Measurements from ENCODE around the gene U2AF1L4. TPM values are rescaled to one million over a fixed set of nuclear protein-coding genes. Genes with fewer than 3 reads are reported as not detected.
"Not testable (repeated sequence)": the region's sequence is repeated elsewhere in the genome, so short reads cannot be mapped to it uniquely, and the experiment has no call there.

Gene U2AF1L4
- total RNA-seq, 1 donor from 2014 or later = 6.6 TPM

DNA sequence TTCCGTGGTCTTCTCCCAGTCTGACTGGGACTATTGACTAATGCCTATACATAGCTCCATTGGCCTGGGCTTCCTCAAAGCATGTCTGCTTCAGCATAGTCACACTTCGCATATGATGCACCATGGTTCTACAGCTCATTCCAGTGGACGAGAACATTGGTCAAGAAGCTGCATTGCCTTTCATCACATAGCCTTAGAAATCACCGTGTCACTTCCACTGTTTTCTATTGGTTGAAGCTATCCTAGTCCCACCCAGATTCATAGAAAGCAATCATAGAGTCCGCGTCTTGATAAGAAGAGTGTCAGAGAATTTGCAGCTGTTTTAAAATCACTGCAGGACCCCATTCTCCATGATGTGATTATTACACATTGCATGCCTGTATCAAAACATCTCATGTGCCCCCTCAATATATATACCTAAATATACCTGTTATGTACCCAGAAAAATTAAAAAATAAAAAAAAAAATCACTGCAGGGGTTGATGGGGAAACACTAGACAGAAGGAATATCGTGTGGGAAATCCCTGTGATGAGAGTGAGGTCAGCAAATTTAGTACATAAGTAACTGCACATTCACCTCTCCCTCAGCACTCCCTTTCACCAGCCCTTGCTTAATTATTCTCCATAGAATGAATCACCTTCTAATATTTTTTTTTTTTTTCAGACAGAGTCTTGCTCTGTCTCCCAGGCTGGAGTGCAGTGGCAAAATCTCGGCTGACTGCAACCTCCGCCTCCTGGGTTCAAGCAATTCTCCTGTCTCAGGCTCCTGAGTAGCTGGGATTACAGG is 28.0 kb upstream of the U2AF1L4 start:
- intact Hi-C loops (cut with DNase I) = loop anchor here (10.0 kb wide), 1 partner anchor 162 kb away; the partner anchor contains the start of gene LRFN3
- H3K4me1 ChIP-seq = peaks cover 20% of the 10 kb centered on the region
- H3K4me3 ChIP-seq = no peak overlapping the region
- DNase-seq (ENCODE audit: extremely low spot score in 2 of 2) = no peak
- TF ChIP-seq, protein P1, sequence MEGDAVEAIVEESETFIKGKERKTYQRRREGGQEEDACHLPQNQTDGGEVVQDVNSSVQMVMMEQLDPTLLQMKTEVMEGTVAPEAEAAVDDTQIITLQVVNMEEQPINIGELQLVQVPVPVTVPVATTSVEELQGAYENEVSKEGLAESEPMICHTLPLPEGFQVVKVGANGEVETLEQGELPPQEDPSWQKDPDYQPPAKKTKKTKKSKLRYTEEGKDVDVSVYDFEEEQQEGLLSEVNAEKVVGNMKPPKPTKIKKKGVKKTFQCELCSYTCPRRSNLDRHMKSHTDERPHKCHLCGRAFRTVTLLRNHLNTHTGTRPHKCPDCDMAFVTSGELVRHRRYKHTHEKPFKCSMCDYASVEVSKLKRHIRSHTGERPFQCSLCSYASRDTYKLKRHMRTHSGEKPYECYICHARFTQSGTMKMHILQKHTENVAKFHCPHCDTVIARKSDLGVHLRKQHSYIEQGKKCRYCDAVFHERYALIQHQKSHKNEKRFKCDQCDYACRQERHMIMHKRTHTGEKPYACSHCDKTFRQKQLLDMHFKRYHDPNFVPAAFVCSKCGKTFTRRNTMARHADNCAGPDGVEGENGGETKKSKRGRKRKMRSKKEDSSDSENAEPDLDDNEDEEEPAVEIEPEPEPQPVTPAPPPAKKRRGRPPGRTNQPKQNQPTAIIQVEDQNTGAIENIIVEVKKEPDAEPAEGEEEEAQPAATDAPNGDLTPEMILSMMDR (IDR thresholded peaks at IDR 0.05) = no peak
- TF ChIP-seq POLR2AphosphoS5 (IDR thresholded peaks at IDR 0.05; ENCODE audit: insufficient read depth in 1 of 2, low read depth in 1 of 2) (no peak), POLR2A (IDR thresholded peaks at IDR 0.05) (no peak)
- peaks cover 0 to 2% of the 10 kb centered on the region in 2 donors for H3K36me3 ChIP-seq
- H3K27me3 ChIP-seq = no peaks in the 10 kb centered on the region
- no peaks in the 10 kb centered on the region for H3K9me3 ChIP-seq
- no peak overlapping the region for H3K27ac ChIP-seq

DNA sequence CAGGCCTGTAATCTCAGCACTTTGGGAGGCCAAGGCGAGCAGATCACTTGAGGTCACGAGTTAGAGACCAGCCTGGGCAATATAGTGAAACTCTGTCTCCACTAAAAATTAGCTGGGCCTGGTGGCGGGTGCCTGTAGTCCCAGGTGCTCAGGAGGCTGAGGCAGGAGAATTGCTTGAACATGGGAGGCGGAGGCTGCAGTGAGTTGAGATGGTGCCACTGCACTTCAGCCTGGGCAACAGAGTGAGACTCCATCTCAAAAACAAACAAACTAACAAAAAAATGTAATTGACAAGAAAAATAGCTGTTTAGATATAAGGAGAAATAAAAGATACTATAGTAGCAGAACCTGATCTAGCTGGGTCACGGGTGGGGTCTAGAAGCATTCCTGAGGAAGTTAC is 27.1 kb upstream of the U2AF1L4 start:
- H3K27me3 ChIP-seq; H3K9me3 ChIP-seq; H3K4me3 ChIP-seq; DNase-seq (ENCODE audit: extremely low spot score in 2 of 2); H3K36me3 ChIP-seq; H3K27ac ChIP-seq: not testable (repeated sequence)
- H3K4me1 ChIP-seq = peaks cover 20% of the 10 kb centered on the region
- intact Hi-C loops (cut with DNase I) = loop anchor here (10.0 kb wide), 1 partner anchor 162 kb away; the partner anchor contains the start of gene LRFN3

DNA sequence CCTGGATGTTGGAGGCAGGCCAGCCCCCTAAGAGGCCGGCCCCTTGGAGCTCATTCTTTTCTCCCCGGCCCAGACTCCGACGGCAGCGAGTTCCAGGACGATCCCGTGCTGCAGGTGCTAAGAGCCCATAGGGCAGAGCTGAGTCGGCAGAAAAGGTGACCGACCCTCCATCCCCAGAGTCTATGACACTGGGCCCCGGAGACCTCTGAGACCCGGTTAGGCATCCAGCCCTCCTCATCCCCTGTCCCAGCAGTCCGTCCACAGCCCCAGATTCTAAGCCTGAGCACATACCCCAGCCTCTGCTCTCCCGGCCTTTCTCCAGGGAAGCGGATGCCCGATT is 22.8 kb upstream of the U2AF1L4 start:
- H3K4me1 ChIP-seq = no peaks in the 10 kb centered on the region
- no peaks in the 10 kb centered on the region for H3K9me3 ChIP-seq
- no peak for TF ChIP-seq POLR2A (IDR thresholded peaks at IDR 0.05)
- TF ChIP-seq POLR2AphosphoS5 (IDR thresholded peaks at IDR 0.05; ENCODE audit: insufficient read depth in 1 of 2, low read depth in 1 of 2) = no peak
- TF ChIP-seq, protein P1 (IDR thresholded peaks at IDR 0.05) = no peak
- H3K36me3 ChIP-seq = no peaks in the 10 kb centered on the region
- H3K27me3 ChIP-seq = no peaks in the 10 kb centered on the region
- DNase-seq (ENCODE audit: extremely low spot score in 2 of 2) = no peak
- H3K4me3 ChIP-seq = no peak overlapping the region
- H3K27ac ChIP-seq = no peak overlapping the region
- intact Hi-C loops (cut with DNase I) = no loop called here

DNA sequence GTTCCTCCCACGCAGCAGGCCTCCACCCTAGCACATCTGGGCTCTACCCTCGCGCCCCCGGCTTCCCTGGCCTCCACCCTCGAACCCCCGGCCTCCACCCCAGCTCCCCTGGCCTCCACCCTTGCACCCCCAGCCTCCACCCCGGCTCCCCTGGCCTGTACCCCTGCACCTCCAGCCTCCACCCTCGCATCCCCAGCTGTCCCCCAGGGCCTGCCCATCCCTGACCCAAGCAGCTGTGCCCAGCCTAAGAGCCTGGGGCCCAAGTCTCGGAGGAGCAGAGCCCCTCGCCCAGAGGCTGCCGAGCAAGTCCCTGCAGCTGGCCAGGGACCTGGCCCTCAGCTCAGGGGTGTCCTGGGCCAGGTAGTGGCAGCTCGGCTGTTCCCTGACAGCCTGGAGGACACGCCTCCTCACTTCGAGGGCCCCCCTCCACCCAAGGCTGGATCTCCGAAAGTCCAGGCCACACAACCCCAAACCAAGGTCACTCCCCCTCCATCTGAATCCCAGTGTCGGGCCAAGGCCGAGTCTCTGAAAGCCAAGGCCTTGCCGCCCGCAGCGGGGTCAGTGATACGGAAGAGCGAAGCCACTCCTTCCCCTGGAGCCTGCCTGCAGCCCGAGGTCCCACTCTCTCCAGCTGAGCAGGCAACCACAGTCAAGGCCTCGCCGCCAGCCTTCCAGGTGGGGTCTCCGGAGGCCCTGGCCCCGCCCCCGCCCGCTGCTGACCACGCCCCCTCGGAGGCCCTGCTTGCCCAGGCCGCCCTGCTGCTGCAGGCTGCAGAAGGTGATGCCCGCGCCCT is 22.3 kb upstream of the U2AF1L4 start:
- intact Hi-C loops (cut with DNase I) = no loop called here
- H3K27me3 ChIP-seq = no peaks in the 10 kb centered on the region
- no peak overlapping the region for H3K27ac ChIP-seq
- H3K4me1 ChIP-seq = no peaks in the 10 kb centered on the region
- DNase-seq (ENCODE audit: extremely low spot score in 2 of 2) = no peak
- no peaks in the 10 kb centered on the region for H3K9me3 ChIP-seq
- TF ChIP-seq POLR2AphosphoS5 (IDR thresholded peaks at IDR 0.05; ENCODE audit: insufficient read depth in 1 of 2, low read depth in 1 of 2) = no peak
- TF ChIP-seq, protein P1 (IDR thresholded peaks at IDR 0.05) = no peak
- no peak for TF ChIP-seq POLR2A (IDR thresholded peaks at IDR 0.05)
- H3K4me3 ChIP-seq = no peak overlapping the region
- no peaks in the 10 kb centered on the region for H3K36me3 ChIP-seq

DNA sequence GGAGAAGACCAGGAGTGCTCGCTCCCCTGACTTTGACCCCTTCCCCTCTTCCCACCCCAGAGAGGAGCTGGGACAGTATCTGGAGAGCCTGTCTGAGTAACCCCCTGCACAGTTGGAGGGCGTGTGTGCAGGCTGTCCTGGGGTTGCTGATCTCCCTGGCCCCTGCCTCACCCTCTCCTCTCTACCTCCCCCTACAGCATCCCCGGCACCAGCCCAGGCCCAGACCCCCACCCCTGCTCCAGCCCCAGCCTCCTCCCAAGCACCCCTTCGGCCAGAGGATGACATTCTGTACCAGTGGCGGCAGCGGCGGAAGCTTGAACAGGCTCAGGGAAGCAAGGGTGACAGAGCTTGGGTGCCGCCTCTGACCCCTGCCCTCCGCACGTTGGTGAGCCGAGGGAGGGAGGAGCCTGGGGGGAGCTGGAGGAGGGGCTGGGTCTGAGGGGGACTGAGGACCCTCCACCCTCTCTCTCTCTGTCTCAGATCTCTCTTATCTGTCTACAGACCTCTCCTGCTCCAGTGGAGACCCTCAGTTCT is 21.4 kb upstream of the U2AF1L4 start:
- intact Hi-C loops (cut with DNase I) = no loop called here
- H3K27me3 ChIP-seq = no peaks in the 10 kb centered on the region
- TF ChIP-seq, protein P1 (IDR thresholded peaks at IDR 0.05) = no peak
- TF ChIP-seq POLR2A (IDR thresholded peaks at IDR 0.05) (no peak), POLR2AphosphoS5 (IDR thresholded peaks at IDR 0.05; ENCODE audit: insufficient read depth in 1 of 2, low read depth in 1 of 2) (no peak)
- H3K27ac ChIP-seq = no peak overlapping the region
- no peaks in the 10 kb centered on the region for H3K4me1 ChIP-seq
- no peak overlapping the region for H3K4me3 ChIP-seq
- no peak for DNase-seq (ENCODE audit: extremely low spot score in 2 of 2)
- no peaks in the 10 kb centered on the region for H3K9me3 ChIP-seq
- H3K36me3 ChIP-seq = no peaks in the 10 kb centered on the region
